Neutrophil (primary cell): ENCODE measurements around the gene RASGEF1B.
"Not testable (repeated sequence)": the region's sequence is repeated elsewhere in the genome, so short reads cannot be mapped to it uniquely, and the experiment has no call there.

Source experiments
- H3K27ac ChIP-seq: fragments of 200-600 bp; sonication (generic); 2 replicates; pipeline ENCODE4 v1.5.1; 2016; ENCODE audit warnings: mild to moderate bottlenecking, moderate library complexity
- H3K27me3 ChIP-seq: fragments of 200-600 bp; sonication (generic); 2 replicates; pipeline ENCODE4 v1.6.0; 2016; ENCODE audit warnings: mild to moderate bottlenecking
- H3K36me3 ChIP-seq: fragments of 200-600 bp; sonication (generic); 2 replicates; pipeline ENCODE4 v1.5.1; 2017
- H3K4me1 ChIP-seq, 2 experiments: fragments of 200-600 bp in 1 of 2; sonication (generic) in 1 of 2; 1 replicate in 1 of 2; 2 replicates in 1 of 2; pipeline versions ENCODE4 v1.5.1 to v1.6.1; 2013 to 2016; ENCODE audit warnings: low read depth in 1 of 2, low read length in 1 of 2, mild to moderate bottlenecking in 1 of 2, moderate library complexity in 1 of 2; ENCODE audit not compliant: control insufficient read depth in 1 of 2, insufficient read depth in 1 of 2
- H3K4me3 ChIP-seq, 2 experiments: fragments of 200-600 bp in 1 of 2; sonication (generic) in 1 of 2; 1 replicate in 1 of 2; 2 replicates in 1 of 2; pipeline ENCODE4 v1.5.1; 2013 to 2016; ENCODE audit warnings: low read depth in 1 of 2, low read length in 1 of 2, mild to moderate bottlenecking in 1 of 2, moderate library complexity in 1 of 2
- H3K9me3 ChIP-seq: fragments of 200-600 bp; sonication (generic); 2 replicates; pipeline ENCODE4 v1.5.1; 2016
- TF ChIP-seq, protein P1 (sequence below): fragments of 200-600 bp; sonication (generic); IDR thresholded peaks from 2 replicates; pipeline ENCODE4 v1.5.1; 2016; ENCODE audit warnings: antibody characterized with exemption

Gene RASGEF1B

GRCh38 chr4:81418572-81418971, 53.1 kb downstream of the RASGEF1B start:
- Histone ChIP-seq H3K9me3 (no peaks in the 10 kb centered on the region), H3K36me3 (no peaks in the 10 kb centered on the region), H3K27me3 (no peaks in the 10 kb centered on the region), H3K27ac (no peak overlapping the region), H3K4me3 (no peak overlapping the region), H3K4me1 (no peaks in the 10 kb centered on the region)
- TF ChIP-seq, protein P1, sequence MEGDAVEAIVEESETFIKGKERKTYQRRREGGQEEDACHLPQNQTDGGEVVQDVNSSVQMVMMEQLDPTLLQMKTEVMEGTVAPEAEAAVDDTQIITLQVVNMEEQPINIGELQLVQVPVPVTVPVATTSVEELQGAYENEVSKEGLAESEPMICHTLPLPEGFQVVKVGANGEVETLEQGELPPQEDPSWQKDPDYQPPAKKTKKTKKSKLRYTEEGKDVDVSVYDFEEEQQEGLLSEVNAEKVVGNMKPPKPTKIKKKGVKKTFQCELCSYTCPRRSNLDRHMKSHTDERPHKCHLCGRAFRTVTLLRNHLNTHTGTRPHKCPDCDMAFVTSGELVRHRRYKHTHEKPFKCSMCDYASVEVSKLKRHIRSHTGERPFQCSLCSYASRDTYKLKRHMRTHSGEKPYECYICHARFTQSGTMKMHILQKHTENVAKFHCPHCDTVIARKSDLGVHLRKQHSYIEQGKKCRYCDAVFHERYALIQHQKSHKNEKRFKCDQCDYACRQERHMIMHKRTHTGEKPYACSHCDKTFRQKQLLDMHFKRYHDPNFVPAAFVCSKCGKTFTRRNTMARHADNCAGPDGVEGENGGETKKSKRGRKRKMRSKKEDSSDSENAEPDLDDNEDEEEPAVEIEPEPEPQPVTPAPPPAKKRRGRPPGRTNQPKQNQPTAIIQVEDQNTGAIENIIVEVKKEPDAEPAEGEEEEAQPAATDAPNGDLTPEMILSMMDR = no peak

DNA sequence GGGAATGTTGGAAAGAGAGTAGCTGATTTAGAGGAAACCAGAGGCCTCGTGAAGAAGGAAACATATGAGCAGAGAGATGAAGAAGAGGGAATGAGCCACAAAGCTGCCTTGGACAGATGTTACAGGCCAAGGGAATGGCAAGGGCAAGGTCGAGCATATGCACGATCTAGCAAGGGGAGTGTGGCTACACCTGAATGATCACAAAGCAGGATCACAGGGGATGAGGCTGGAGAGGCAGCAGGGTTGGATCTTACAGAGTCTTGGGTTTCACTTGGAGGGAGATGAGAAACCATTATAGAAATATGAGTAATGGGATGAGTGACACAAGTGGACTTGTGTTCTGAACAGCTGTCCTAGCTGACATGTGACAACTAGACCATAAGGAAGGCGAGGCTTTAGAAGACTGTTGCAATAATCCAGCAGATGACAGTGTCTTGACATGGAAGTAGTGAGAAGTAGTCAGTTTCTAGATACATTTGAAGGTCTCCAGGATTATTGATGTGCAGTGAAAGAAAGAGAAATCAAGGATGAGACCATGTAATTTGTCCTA, 58.7 kb downstream of the RASGEF1B start:
- Histone ChIP-seq H3K9me3 (no peaks in the 10 kb centered on the region), H3K27me3 (no peaks in the 10 kb centered on the region), H3K4me3 (no peak overlapping the region), H3K36me3 (no peaks in the 10 kb centered on the region), H3K4me1 (no peaks in the 10 kb centered on the region), H3K27ac (no peak overlapping the region)
- TF ChIP-seq, protein P1 = no peak

GRCh38 chr4:81410680-81411079, 61.0 kb downstream of the RASGEF1B start:
- Histone ChIP-seq H3K36me3 (no peaks in the 10 kb centered on the region), H3K4me3 (no peak overlapping the region), H3K27me3 (no peaks in the 10 kb centered on the region), H3K4me1 (no peaks in the 10 kb centered on the region), H3K27ac (no peak overlapping the region), H3K9me3 (no peaks in the 10 kb centered on the region)
- TF ChIP-seq, protein P1 = no peak

DNA sequence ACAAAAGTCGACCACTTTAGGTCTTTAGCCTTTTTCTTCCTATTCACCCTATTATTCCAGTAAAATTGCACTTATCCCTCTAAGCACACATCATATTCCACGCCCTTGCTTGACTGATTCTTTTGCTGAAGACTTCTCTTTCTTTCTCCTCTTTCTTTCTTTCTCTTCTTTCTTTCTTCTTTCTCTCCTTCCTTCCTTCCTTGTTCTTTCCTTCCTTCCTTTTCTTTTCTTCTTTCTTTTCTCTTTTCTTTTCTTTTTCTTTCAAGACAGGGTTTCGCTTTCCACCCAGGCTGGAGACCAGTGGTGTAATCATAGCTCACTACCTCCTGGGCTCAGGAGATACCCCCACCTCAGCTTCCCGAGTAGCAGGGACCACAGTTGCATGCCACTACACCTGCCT, 61.9 kb downstream of the RASGEF1B start:
- H3K27me3 ChIP-seq = no peaks in the 10 kb centered on the region
- H3K4me1 ChIP-seq = no peaks in the 10 kb centered on the region
- no peaks in the 10 kb centered on the region for H3K36me3 ChIP-seq
- TF ChIP-seq, protein P1 = no peak
- H3K9me3 ChIP-seq = no peaks in the 10 kb centered on the region
- no peak overlapping the region for H3K4me3 ChIP-seq
- H3K27ac ChIP-seq = no peak overlapping the region

DNA sequence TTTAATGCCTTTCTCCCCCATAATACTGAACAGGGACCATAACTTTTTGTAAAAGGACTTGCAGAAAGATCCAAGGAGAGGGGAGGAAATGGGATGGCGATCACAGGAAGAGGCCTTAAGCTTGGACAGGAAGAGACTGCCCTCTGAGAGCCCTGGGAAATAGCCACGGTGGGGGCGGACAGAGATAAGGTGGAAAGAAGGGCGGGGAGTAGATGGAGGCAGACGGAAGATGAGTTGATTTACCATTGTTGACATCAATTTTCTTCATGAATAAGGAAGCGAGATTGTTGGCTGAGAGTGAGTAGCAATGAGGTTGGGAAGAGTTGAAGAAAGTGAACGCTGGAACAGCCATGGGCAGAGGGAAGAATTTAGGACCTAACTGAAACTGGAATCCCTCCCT, 63.4 kb downstream of the RASGEF1B start:
- H3K9me3 ChIP-seq = no peaks in the 10 kb centered on the region
- TF ChIP-seq, protein P1 = no peak
- no peaks in the 10 kb centered on the region for H3K36me3 ChIP-seq

GRCh38 chr4:81407726-81408125, 64.0 kb downstream of the RASGEF1B start:
- no peaks in the 10 kb centered on the region for H3K4me1 ChIP-seq
- TF ChIP-seq, protein P1 = no peak
- no peaks in the 10 kb centered on the region for H3K9me3 ChIP-seq
- no peaks in the 10 kb centered on the region for H3K36me3 ChIP-seq
- H3K27ac ChIP-seq = no peak overlapping the region
- no peaks in the 10 kb centered on the region for H3K27me3 ChIP-seq
- H3K4me3 ChIP-seq = no peak overlapping the region

More for the DNA sequence above, 63.4 kb downstream of the RASGEF1B start:
- Histone ChIP-seq H3K27ac (no peak overlapping the region), H3K4me1 (no peaks in the 10 kb centered on the region), H3K27me3 (no peaks in the 10 kb centered on the region), H3K4me3 (no peak overlapping the region)

- H3K36me3 ChIP-seq, H3K9me3 ChIP-seq, H3K27me3 ChIP-seq, H3K27ac ChIP-seq, H3K4me1 ChIP-seq, H3K4me3 ChIP-seq: not testable (repeated sequence)
Observed at GRCh38 chr4:81406481-81406880, 65.2 kb downstream of the RASGEF1B start.
